Smooth muscle cell of the brain vasculature (primary cell): Measurements from ENCODE around the gene RTCA.
"Not testable (repeated sequence)": the region's sequence is repeated elsewhere in the genome, so short reads cannot be mapped to it uniquely, and the experiment has no call there.

Experiments used
- DNase-seq: peaks from one replicate; pipeline ENCODE4 v3.0.0-alpha.2; 2012; ENCODE audit warnings: low read depth, low spot score

Gene RTCA

GRCh38 chr1:100306735-100307313, 40.8 kb downstream of the RTCA start:
- DNase-seq = no peak

DNA sequence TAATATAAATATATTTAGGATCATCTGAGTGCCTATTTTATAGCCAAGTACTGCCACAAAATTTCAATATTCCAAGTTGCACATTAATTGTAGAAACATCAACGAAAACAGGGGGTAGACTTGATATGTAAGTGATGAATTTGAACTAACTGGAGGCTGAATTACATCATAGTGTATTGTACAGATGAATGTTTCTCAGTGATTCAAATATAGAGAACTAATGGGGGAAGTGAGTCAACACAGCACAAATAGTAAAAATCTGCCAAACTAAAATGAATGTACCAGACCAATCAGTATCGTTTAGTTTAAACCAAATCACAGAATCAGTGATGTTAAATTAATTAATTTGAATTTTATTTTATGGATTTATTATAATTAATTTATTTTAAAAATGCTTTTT, 42.8 kb downstream of the RTCA start:
- no peak for DNase-seq

GRCh38 chr1:100309863-100310262, 43.8 kb downstream of the RTCA start:
- DNase-seq = no peak

- no peak for DNase-seq
These were observed 47.4 kb downstream of the RTCA start for GRCh38 chr1:100313382-100313781.

GRCh38 chr1:100316622-100317021, 50.6 kb downstream of the RTCA start:
- DNase-seq = no peak

DNA sequence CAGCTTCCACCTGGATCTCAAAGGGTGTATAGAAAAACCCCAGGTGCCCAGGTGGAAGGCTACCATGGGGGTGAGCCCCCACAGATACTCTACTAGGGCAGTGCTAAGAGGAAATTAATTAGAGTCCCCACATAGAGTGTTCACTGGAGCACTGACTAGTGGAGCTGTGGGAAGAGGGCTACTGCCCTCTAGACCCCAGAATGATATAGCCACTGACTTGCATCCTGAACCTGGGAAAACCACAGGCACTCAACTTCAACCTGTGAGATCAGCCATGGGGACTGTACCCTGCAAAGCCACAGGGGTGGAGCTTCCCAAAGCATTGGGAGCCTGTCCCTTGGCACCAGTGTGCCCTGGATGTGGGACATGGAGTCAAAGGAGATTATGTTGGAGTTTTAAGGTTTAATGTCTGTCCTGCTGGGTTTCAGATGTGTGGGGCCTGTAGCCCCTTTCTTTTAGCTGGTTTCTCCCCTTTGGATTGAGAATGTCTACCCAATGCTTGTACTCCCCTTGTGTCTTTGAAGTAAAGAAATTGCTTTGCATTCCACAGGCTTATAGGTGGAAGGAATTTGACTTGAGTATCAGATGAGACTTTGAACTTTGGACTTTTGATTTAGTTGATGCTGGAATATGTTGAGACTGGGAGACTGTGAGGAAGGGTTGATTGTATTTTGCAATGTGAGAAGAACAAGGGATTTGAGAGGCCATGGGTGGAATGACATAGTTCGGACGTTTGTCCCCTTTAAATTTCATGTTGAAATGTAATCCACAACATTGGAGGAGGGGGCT, 54.5 kb downstream of the RTCA start:
- DNase-seq = no peak

DNA sequence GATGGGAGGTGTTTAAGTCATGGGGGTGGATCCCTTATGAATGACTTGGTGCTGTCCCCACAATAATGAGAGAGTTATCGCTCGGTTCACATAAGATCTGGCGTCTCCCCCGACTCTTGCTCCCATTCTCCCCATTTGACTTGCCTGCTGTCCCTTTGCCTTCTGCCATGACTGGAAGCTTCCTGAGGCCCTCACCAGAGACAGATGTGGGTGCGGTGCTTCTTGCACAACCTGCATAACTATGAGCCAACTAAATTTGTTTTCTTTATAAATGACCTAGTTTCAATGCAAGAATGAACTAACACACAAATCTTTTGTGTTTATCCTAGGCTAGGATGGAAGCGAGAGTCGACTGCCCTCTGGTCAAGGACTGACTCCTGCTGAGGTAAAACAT, 55.1 kb downstream of the RTCA start:
- no peak for DNase-seq

- no peak for DNase-seq
These were observed 55.5 kb downstream of the RTCA start for GRCh38 chr1:100321506-100321905.

- DNase-seq = no peak
These were observed 56.6 kb downstream of the RTCA start for GRCh38 chr1:100322436-100323211.

GRCh38 chr1:100323419-100324106, 57.5 kb downstream of the RTCA start:
- DNase-seq = no peak

DNA sequence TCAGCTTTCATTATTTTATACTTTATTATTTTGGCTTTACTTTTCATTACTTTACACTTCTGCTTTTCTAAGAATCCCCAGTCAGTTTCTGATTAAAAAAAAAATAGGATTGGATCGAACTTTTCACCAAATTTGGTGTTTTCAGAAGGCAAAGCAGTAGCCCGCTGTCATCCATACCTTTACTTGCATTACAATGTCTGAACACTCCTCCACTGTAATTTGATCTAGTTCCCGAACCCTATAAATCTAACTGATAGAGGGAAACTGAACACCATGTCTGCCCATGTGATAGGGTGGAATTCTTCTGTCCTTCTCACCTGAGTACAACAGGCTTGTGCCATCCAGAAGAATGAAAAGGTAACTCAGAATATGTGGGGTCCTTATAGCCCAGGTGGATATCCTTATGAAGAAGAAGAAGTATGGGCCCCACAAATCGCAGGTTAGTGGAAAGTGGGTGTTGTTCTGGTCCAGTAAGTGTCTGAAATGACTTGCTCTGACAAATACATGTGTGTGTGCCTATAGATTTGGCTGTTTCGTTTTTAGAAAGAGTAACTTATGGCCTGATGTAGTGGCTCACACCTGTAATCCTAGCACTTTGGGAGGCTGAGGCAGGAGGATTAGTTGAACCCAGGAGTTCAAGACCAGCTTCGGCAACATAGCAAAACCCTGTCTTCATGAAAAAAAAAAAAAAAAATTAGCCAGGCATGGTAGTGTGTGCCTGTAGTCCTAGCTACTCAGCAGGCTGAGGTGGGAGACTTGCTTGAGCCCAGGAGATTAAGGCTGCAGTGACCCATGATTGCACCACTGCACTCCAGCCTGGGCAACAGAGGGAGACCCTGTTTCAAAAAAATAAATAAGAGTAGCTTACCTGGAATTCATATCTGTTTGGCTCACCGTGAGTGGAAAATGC, 59.7 kb downstream of the RTCA start:
- DNase-seq = no peak

GRCh38 chr1:100326325-100326670, 60.3 kb downstream of the RTCA start:
- not testable (repeated sequence) for DNase-seq

- DNase-seq = no peak
These were observed 62.1 kb downstream of the RTCA start for GRCh38 chr1:100328133-100328532.

DNA sequence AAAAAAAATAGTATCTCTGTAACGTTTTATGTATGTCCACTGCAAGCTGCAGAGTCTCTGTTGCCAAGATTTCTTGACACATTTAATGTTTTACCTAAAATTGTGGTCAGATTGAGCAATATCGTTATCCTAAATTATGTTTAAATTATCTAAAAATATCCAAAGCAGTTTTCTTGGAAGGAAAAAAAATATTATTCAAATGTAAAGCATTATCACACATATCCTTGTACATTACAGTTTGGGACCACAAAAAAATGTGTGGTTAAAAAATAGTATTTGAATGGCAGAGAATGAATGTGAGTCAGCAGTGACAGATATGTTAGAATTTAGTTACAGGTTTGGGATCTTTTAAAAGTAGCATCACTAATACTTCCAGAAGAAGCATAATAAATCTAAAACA, 65.1 kb downstream of the RTCA start:
- not testable (repeated sequence) for DNase-seq

GRCh38 chr1:100332331-100332730, 66.3 kb downstream of the RTCA start:
- DNase-seq = no peak

GRCh38 chr1:100335436-100335835, 69.4 kb downstream of the RTCA start:
- no peak for DNase-seq

DNA sequence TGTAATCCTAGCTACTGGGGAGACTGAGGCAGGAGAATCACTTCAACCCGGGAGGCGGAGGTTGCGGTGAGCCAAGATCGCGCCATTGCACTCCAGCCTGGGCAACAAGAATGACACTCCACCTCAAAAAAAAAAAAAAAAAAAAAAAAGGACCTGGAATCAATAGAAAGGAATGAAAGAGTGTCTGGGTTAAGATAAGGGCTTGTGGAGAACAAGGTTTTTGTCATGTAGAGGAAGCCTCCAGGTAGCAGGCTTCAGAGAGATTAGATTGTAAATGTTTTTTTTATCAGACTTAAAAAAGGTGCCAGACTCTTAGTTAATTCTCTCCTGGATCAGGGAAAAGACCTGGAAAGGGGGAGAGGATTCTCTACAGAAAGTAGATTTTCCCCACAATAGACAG, 71.9 kb downstream of the RTCA start:
- DNase-seq = not testable (repeated sequence)

GRCh38 chr1:100339735-100340134, 73.7 kb downstream of the RTCA start:
- not testable (repeated sequence) for DNase-seq

DNA sequence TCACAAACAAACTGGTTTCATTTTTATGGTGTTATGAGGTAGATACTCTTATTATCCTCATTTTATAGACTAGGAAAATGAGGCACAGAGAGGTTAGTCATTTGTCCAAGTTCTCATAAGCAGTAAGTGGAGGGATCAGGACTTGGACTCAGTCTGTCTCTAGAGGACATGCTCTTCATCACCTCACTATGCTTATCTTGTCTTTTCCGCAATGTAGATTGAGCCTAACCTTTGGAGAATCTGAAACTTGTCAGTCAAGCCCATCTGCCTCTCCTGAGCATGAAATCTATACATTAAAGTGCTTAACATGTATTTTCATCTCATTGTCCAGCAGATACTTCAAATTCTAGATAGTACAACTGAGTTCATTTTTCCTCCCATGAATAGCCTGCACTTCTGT, 74.5 kb downstream of the RTCA start:
- DNase-seq = no peak

- no peak for DNase-seq
These were observed 76.3 kb downstream of the RTCA start for GRCh38 chr1:100342348-100342747.
